Ishikawa (cell line): ENCODE results near the gene IFNL4.
"Not testable (repeated sequence)": the region's sequence is repeated elsewhere in the genome, so short reads cannot be mapped to it uniquely, and the experiment has no call there.

Experiments used
- CEBPB ChIP-seq: IDR thresholded peaks from 2 replicates; pipeline ENCODE4 v1.6.1; 2012
- CREB1 ChIP-seq: IDR thresholded peaks from 2 replicates; pipeline ENCODE4 v1.6.1; 2012; ENCODE audit warnings: low read depth
- EGR1 ChIP-seq: IDR thresholded peaks from 2 replicates; pipeline ENCODE4 v1.6.1; 2012
- EP300 ChIP-seq: IDR thresholded peaks from 2 replicates; pipeline ENCODE4 v1.6.1; 2012; ENCODE audit warnings: borderline replicate concordance
- FOXM1 ChIP-seq: IDR thresholded peaks from 2 replicates; pipeline ENCODE4 v1.6.1; 2012; ENCODE audit warnings: low read depth, borderline replicate concordance
- NFIC ChIP-seq: IDR thresholded peaks from 2 replicates; pipeline ENCODE4 v1.6.1; 2012
- RAD21 ChIP-seq: IDR thresholded peaks from 2 replicates; pipeline ENCODE4 v1.6.1; 2012; ENCODE audit warnings: low read depth
- TAF1 ChIP-seq: IDR thresholded peaks from 2 replicates; pipeline ENCODE4 v1.6.1; 2012; ENCODE audit warnings: low read depth, mild to moderate bottlenecking
- TCF12 ChIP-seq: IDR thresholded peaks from 2 replicates; pipeline ENCODE4 v1.6.1; 2012; ENCODE audit warnings: low read depth
- TEAD4 ChIP-seq: IDR thresholded peaks from 2 replicates; pipeline ENCODE4 v1.6.1; 2012
- YY1 ChIP-seq: IDR thresholded peaks from 2 replicates; pipeline ENCODE4 v1.6.1; 2012; ENCODE audit warnings: low read depth
- ZBTB7A ChIP-seq: IDR thresholded peaks from 2 replicates; pipeline ENCODE4 v1.6.1; 2012; ENCODE audit warnings: low read depth
- TF ChIP-seq, protein P1 (sequence below): IDR thresholded peaks from 2 replicates; pipeline ENCODE4 v1.6.1; 2012
- TF ChIP-seq, protein P2 (sequence below): IDR thresholded peaks from 2 replicates; pipeline ENCODE4 v1.6.1; 2012; ENCODE audit warnings: low read depth, mild to moderate bottlenecking
- TF ChIP-seq, protein P3 (sequence below): IDR thresholded peaks from 2 replicates; pipeline ENCODE4 v1.6.1; 2012

Gene IFNL4

DNA sequence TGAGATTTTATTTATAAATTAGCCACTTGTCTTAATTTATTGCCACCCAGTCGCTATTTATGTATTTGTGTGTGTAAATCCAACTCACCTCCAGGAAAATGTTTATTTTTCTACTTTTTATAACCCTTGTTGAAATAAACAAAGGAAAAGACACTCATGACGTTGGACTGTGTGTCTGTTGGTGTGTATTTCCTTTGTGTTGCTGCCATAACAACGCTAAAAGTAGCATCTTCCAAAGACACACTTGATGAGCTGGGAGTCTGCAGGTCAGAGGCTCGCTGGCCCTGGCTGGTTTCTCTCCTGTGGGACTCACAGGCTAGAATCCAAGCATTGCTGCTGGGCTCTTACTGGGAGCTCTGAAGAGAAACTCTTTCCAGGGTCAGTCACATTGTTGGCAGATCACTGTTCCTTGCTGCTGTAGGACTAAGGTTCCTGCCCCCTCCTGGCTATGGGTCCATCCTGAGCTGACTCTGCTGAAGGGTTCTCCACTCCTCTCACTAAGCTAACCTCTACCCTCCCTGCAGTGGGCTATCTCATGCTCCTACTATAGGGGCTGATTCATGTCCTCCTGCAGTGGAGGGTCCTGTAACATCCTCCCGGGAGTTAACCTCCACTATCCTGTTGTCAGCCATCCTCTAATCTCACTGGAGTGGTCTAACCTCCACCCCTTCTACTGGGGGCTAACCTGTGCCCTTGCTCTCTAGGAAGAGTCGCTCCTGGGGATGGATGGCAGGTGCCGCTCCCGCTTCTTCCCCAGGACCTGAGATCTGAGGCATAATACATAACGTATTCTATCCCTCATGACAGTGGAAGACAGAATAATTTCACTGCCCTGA is 21.6 kb upstream of the IFNL4 start:
- TF ChIP-seq, protein P1, sequence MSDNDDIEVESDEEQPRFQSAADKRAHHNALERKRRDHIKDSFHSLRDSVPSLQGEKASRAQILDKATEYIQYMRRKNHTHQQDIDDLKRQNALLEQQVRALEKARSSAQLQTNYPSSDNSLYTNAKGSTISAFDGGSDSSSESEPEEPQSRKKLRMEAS = no peak
- TF ChIP-seq NFIC (no peak), CREB1 (no peak), ZBTB7A (no peak), TCF12 (no peak), EGR1 (no peak), YY1 (no peak)

DNA sequence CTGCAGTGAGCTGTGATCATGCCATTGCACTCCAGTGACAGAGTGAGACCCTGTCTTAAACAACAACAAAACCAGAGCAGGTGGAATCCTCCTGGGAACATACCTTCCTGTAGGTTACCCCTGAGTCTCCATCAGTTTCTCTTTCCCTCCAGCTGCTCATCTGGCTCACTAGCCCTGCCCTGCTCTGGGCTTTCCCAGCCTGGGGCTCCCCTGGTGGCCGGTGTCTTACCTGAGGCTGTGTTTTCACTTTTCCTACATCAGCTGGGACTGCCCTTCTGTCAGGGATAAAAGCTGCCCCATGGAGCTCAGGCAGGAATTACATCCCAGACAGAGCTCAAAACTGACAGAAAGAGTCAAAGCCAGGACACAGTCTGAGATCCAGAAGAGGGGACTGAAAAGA is 19.4 kb upstream of the IFNL4 start, which contains the start of gene IFNL2:
Gene IFNL2, plus strand, starts transcription at position 312 of the 400 bp plus-strand sequence. CDS start 173 bp downstream, outside the sequence.
- TF ChIP-seq CREB1, CEBPB: not testable (repeated sequence)
- TF ChIP-seq, protein P2, sequence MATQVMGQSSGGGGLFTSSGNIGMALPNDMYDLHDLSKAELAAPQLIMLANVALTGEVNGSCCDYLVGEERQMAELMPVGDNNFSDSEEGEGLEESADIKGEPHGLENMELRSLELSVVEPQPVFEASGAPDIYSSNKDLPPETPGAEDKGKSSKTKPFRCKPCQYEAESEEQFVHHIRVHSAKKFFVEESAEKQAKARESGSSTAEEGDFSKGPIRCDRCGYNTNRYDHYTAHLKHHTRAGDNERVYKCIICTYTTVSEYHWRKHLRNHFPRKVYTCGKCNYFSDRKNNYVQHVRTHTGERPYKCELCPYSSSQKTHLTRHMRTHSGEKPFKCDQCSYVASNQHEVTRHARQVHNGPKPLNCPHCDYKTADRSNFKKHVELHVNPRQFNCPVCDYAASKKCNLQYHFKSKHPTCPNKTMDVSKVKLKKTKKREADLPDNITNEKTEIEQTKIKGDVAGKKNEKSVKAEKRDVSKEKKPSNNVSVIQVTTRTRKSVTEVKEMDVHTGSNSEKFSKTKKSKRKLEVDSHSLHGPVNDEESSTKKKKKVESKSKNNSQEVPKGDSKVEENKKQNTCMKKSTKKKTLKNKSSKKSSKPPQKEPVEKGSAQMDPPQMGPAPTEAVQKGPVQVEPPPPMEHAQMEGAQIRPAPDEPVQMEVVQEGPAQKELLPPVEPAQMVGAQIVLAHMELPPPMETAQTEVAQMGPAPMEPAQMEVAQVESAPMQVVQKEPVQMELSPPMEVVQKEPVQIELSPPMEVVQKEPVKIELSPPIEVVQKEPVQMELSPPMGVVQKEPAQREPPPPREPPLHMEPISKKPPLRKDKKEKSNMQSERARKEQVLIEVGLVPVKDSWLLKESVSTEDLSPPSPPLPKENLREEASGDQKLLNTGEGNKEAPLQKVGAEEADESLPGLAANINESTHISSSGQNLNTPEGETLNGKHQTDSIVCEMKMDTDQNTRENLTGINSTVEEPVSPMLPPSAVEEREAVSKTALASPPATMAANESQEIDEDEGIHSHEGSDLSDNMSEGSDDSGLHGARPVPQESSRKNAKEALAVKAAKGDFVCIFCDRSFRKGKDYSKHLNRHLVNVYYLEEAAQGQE = not testable (repeated sequence)

DNA sequence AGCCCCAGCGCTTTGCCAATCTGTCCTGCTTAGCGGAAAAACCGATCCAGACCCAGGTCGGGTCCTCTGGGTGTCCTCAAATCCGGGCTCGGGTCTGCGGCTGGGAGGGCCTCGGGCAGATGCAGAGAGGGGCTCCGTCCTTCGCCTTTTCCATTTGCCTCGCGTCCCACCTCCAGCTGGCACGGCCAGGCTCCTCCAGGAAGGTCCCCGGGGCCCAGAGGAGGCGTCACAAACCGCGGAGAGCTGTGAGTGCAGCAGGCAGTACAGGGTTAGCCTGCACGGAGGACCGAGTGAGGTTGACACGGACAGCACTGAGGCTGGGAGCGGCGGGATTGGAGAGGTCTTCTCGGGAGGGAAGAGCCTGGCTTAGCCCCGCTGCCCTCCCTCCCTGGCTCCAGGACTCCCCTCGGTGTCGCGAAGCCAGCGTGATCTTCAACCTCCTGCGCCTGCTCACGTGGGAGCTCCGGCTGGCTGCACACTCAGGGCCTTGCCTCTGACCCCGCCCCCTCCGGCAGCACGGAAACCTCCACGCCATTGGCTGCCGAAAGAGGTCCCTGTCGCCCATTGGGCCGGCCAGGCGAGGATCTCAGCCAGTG is 16.8 kb upstream of the IFNL4 start:
- TF ChIP-seq, protein P2 = no peak
- TF ChIP-seq CREB1 (no peak), TAF1 (no peak), FOXM1 (no peak), RAD21 (no peak), TEAD4 (no peak), EP300 (no peak), NFIC (no peak)

DNA sequence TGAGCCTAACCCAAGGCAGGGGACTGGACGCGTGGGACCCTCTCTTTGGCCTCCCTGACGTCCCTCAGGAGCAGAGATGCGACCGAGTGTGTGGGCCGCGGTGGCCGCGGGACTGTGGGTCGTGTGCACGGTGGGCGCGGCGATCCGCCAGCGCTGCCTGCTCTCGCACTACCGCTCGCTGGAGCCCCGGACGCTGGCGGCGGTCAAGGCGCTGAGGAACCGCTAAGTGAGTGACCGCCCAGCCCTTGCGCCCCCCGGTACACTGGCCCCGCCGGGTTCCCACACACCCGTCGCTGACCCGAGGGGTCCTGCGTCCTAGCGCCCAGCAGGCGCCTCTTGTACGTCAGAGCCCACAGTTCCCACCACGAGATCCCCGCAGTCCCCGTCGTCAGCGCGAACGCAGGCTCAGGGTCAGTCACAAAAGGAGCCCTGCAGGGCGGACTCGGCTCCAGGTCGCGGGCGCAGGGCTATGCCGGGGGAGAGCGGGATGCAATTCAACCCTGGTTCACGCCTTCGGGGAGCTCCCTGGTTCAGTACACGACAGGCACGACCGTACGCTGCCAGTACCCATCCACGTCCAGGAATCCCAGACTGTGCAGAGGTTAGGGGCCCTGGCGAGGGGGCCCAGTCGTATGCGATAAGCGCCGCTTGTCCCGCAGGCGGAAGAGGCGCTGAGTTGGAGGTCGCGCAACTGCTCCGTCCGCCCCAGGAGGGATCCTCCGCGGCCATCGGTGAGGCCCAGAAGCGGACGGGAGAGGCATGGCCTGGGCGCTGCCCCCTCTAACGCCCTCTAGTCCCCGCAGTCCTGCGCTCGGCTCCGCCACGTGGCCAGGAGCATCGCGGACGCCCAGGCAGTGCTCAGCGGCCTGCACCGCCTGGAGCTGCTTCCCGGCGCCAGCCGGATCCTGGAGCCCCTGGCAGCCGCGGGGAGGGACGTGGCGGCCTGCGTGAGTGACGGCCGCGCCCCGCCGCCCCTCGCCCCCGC is 15.9 kb upstream of the IFNL4 start:
- TF ChIP-seq, protein P2 = no peak
- TF ChIP-seq TEAD4 (no peak), CREB1 (no peak), TAF1 (no peak), FOXM1 (no peak), CEBPB (no peak), NFIC (no peak), ZBTB7A (no peak), EP300 (no peak), YY1 (no peak), EGR1 (no peak), RAD21 (no peak), TCF12 (no peak)
- TF ChIP-seq, protein P1 = no peak
- TF ChIP-seq, protein P3, sequence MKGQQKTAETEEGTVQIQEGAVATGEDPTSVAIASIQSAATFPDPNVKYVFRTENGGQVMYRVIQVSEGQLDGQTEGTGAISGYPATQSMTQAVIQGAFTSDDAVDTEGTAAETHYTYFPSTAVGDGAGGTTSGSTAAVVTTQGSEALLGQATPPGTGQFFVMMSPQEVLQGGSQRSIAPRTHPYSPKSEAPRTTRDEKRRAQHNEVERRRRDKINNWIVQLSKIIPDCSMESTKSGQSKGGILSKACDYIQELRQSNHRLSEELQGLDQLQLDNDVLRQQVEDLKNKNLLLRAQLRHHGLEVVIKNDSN = no peak
